NB4 (cell line): ENCODE data around the gene TRAPPC8.
"Not testable (repeated sequence)": the region's sequence is repeated elsewhere in the genome, so short reads cannot be mapped to it uniquely, and the experiment has no call there.

Experiments used
- DNase-seq: peaks from one replicate; pipeline ENCODE4 v3.0.0; 2010; ENCODE audit warnings: low read depth
- H3K4me3 ChIP-seq: one replicate; pipeline ENCODE4 v1.5.1; 2011; ENCODE audit warnings: mild to moderate bottlenecking, low read depth, low read length, moderate library complexity
- CTCF ChIP-seq: IDR thresholded peaks from one replicate; pipeline ENCODE4 v1.5.1; 2012; ENCODE audit warnings: low read depth, low read length
- MAX ChIP-seq: IDR thresholded peaks from 2 replicates; pipeline ENCODE4 v1.6.1; 2011; ENCODE audit warnings: low read depth, low read length
- MYC ChIP-seq: IDR thresholded peaks from 2 replicates; pipeline ENCODE4 v1.6.1; 2011; ENCODE audit warnings: low read depth, low read length
- POLR2A ChIP-seq: IDR thresholded peaks from 2 replicates; pipeline ENCODE4 v1.6.1; 2011; ENCODE audit warnings: mild to moderate bottlenecking; ENCODE audit not compliant: insufficient read length; ENCODE audit errors: extremely low read depth

TRAPPC8 gene

GRCh38 chr18:31837879-31838278 lies 105.0 kb downstream of the TRAPPC8 start:
- no peak for TF ChIP-seq POLR2A
- TF ChIP-seq CTCF = no peak
- no peak for TF ChIP-seq MYC
- no peak for TF ChIP-seq MAX
- DNase-seq = no peak
- H3K4me3 ChIP-seq = no peak overlapping the region

- DNase-seq = no peak
- TF ChIP-seq POLR2A (no peak), MYC (no peak), MAX (no peak), CTCF (no peak)
- no peak overlapping the region for H3K4me3 ChIP-seq
These were observed 107.3 kb downstream of the TRAPPC8 start for GRCh38 chr18:31835528-31836133.

GRCh38 chr18:31831903-31832302 lies 111.0 kb downstream of the TRAPPC8 start:
- no peak for DNase-seq
- no peak overlapping the region for H3K4me3 ChIP-seq
- no peak for TF ChIP-seq MYC
- TF ChIP-seq MAX = no peak
- no peak for TF ChIP-seq POLR2A
- TF ChIP-seq CTCF = no peak

- TF ChIP-seq MYC (no peak), MAX (no peak), CTCF (no peak), POLR2A (no peak)
- DNase-seq = no peak
- H3K4me3 ChIP-seq = no peak overlapping the region
These were observed 112.2 kb downstream of the TRAPPC8 start for GRCh38 chr18:31830686-31831085.

DNA sequence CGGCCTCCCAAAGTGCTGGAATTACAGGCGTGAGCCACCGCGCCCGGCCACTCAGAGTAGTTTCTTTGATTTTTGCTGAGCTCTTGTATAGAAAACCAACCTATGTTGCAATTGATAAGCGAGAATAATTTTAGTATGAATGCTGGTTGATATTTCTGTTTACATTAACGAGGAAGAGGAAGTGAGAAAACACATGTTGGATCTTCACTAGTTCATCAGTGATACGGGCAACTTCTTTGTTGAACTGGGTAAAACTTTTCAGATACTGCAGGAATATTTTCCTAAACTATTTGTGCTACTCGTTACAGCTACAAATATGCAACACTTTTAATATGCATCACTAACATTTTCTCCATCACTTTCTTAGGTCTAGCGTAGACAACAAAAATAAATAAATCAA lies 114.3 kb downstream of the TRAPPC8 start:
- TF ChIP-seq MAX (no peak), MYC (no peak), POLR2A (no peak), CTCF (no peak)
- no peak overlapping the region for H3K4me3 ChIP-seq
- no peak for DNase-seq

DNA sequence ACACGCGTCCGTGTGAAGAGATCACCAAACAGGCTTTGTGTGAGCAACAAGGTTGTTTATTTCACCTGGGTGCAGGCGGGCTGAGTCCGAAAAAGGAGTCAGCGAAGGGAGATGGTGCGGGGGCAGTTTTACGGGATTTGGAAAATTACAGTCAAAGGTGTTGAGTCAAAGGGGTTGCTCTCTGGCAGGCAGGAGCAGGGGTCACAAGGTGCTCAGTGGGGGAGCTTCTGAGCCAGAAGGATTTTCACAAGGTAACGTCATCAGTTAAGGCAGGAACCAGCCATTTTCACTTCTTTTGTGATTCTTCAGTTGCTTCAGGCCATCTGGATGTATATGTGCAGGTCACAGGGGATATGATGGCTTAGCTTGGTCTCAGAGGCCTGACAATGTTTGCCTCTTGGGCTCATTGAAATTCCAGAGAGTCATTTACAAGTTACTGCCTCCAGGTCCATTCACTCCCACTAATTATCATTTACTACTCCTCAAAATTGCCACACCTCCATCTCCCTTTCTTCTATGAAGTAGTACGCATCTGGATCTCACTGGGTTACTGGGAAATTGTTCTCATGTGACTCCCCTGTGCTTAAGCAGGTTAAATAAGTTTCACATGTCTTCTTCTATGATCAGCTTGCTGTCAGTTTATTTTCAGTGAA lies 116.1 kb downstream of the TRAPPC8 start:
- not testable (repeated sequence) for H3K4me3 ChIP-seq, DNase-seq
